A172 (cell line): ENCODE results near the gene ATP7A. TPM values are rescaled to one million over a fixed set of nuclear protein-coding genes. Genes with fewer than 3 reads are reported as not detected.
"Not testable (repeated sequence)": the region's sequence is repeated elsewhere in the genome, so short reads cannot be mapped to it uniquely, and the experiment has no call there.

Experiments
- DNase-seq: peaks from one replicate; pipeline ENCODE4 v3.0.0-alpha.2; 2015; ENCODE audit warnings: low spot score
- total RNA-seq: library from RNA; depleted of rRNA; stranded (reverse); fragments of >200 nt; shearing (Covaris generic); gene quantifications from 2 replicates; pipeline ENCODE4 v1.2.3, GENCODE V29; 2014; rRNA removed

The ATP7A gene
- 8.7 and 9.0 TPM in 2 replicates for total RNA-seq

GRCh38 chrX:77910108-77910840 lies at the start of gene ATP7A:
Gene ATP7A, plus strand, starts transcription at chrX:77910693. Its CDS starts 60,949 bp downstream, at chrX:77971642.
- peak; percentile 83 for DNase-seq

DNA sequence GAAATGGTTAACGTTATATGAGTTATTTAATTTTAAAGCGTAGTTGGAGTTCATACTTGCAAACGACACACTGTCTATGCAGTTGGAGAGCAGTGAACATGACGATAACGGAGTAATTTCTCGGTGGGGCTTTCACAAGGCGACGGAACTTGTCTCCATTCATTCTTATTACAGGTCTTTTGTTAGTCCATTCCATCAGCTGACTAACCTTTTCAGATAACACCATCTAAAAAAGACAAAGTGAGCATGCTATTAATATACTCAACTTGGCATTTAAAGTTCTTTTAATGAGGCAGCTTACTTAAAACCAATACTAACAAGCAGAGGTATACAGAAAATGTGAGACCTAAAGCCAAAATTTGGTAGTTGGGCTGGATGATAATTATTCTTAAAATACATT lies 35.1 kb upstream of the ATP7A start:
- no peak for DNase-seq

GRCh38 chrX:77881418-77881817 lies 29.1 kb upstream of the ATP7A start:
- DNase-seq: not testable (repeated sequence)

DNA sequence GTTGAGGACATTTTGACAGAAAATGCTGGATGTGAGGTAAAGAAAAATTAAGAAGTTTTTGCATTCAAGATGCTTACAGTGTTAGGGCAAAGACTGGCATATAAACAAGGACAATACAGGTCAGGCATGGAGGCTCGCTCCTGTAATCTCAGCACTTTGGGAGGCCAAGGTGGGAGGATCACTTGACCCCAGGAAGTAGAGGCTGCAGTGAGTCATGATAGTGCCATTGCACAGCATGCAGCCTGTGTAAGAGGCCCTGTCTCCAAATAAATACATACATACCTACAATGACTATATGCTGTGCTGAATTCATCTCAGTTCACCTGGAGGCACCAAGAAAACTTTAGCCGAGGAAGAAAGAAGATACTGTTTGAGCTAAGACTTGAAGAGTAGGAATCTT lies 17.6 kb upstream of the ATP7A start:
- no peak for DNase-seq

DNA sequence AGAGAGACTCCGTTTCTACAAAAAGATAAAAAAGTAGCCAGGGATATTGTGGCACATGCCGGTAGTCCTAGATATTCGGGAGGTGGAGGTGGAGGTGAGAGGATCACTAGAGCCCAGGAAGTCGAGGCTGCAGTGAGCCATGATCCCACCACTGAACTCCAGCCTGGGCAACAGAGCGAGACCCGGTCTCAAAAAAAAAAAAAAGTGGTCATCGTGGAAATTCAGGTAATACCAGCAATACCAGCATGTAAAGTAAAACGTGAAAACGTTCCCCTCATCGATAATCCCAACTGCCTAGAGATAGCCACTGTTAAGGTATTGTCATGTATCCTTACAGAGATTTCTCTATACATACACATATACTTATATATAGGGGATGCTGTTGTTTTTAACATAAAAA lies 16.8 kb upstream of the ATP7A start:
- no peak for DNase-seq

DNA sequence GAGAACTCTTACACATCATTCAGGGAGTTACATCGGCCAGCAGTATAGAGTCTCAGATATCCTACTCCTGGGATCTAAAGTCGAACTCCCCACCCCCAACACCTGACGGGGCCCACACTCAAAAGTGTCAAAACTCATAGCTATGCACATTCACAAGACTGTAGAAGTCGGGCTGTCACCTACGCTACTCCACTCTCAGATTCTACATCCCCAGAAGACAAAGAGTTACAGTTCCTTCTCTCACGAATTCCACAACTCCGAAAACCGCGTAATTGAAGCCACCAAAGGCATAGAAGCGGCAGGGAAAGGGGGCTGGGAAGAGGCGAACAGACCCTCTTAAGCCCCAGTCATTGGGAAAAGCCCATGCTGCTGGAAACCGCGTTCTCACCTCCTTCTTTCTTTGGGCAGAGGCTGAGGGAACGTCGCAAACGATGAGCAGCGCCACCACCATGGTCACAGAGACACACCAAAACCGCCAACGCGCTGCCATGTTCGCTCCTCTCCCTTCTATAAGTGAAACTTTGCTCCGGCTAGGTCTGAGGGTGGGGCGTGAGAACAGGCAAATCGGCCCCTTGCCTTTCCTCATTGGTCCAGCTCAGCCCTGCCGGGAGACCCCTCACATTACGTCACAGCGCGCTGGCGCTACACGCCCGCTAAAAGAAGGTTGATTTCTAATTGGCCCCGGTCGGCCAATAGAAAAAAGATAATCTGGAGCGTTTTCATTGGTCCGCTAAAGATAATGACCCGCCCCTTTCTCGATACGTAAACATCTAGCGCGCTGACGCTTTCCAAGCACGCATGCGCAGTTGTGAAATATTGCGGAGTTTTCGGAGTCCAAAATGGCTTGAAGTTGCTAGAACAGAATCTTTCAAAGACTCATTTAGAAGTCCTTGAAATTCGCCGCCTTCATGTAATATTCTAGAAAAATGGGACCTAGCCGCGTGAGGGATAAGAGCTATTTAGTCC lies 15.3 kb upstream of the ATP7A start, which contains the start of gene MAGT1:
Gene MAGT1 (minus strand): TSS at position 515 of the 966 bp plus-strand sequence. CDS start 25 bp downstream, at position 490.
- DNase-seq: peak; percentile 96

DNA sequence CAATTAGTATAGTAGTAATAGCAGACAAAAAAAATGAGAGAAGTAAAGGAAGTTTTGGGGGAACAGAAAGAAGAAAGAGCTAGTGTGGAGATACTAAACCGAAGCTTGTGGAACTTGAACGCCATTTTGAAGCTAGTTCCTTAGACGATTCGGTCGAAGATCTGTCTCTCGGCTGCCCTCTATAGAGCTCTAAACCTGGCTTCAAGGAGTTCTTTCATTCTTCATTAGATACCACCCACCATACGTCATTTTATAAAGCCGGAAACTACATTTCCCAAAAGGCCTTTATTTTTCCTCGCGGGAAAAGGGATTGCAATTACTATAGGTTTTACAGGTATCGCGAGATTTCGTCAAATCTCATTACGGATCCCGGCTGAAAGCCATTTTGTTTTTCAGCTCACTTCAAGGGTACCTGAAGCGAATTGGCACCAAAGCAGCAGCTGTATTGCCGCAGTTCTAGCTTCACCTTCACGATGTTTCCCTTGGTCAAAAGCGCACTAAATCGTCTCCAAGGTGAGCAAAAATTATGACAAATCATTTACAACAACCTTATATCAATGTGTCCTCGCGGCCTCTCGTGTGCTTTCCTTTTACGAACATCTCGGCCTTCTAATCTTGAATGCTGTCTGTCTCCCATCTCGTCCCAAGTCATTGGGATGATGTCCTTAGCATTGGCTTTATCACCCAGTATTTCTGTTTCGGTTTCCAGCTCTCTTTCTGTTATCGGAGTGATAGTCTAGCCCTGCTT lies 11.2 kb upstream of the ATP7A start, which contains the start of gene COX7B:
Gene COX7B (plus strand): TSS at position 388 of the 748 bp plus-strand sequence. CDS start 86 bp downstream, at position 474.
- DNase-seq: peak; percentile 95

DNA sequence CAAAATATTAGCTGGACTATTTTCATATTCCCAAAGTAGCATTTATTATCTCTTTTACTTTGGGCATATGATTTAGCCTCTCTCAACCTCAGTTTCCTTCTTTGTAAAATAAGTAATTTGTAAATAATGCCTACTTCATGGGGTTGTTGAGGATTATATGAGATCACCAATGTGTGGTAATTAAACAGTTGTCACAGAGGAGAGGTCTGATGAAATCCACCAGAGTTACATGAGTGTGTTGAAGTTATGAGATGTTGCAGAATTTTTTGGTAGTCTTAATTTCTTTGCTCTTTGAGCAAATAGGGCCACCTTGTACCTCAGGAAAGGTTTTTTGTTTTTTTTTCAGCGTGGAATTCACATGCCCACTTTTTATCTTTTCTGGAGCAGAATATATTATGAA lies 9.8 kb upstream of the ATP7A start:
- DNase-seq: no peak

GRCh38 chrX:77901506-77901905 lies 9.0 kb upstream of the ATP7A start:
- no peak for DNase-seq

GRCh38 chrX:77917294-77917933 lies 6.9 kb downstream of the ATP7A start:
- DNase-seq: no peak

DNA sequence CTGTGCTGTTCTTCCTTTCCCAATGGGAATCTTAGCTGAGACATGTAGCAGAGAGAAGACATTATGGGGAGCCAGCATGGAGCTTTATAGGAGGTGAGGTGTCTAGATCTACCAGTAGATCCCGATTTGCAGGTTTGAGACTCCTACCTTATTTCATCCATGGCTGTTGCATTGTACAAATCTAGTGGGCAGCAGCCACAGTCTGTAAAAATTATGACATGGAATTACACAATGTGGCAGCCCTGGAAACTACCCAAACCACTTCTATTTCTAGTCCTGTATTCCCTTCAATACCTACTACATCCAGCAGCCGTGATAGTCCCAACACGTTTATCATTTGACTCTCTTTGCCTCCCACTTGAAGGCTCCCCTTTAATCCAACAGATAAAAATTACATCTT lies 8.1 kb downstream of the ATP7A start:
- no peak for DNase-seq

- not testable (repeated sequence) for DNase-seq
Observed at GRCh38 chrX:77919370-77919769, 8.9 kb downstream of the ATP7A start.

- no peak for DNase-seq
Observed at GRCh38 chrX:77922787-77923186, 12.3 kb downstream of the ATP7A start.

GRCh38 chrX:77924320-77924859 lies 13.9 kb downstream of the ATP7A start:
- DNase-seq: no peak

- no peak for DNase-seq
Observed at GRCh38 chrX:77925764-77926163, 15.3 kb downstream of the ATP7A start.

- DNase-seq: no peak
Observed at GRCh38 chrX:77930581-77930980, 20.1 kb downstream of the ATP7A start.

DNA sequence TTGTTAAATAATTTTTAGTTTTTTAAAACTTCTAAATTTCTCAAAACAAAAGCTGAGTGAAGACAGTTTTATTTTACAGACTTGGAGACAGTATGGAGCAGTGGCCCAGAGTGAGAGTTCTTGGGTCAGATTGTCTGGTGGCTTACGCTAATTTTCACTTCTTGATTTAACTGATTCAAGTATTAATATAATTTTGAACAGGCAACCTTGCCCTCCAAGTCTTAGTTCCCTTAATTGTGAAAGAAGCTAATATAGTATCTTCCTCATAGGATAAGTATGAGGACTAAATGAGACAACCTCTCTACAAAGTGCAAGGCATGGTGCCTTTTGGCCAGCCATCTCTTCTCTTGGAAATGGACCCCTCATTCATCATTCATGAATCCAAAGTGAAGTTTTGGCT lies 25.4 kb downstream of the ATP7A start:
- no peak for DNase-seq

DNA sequence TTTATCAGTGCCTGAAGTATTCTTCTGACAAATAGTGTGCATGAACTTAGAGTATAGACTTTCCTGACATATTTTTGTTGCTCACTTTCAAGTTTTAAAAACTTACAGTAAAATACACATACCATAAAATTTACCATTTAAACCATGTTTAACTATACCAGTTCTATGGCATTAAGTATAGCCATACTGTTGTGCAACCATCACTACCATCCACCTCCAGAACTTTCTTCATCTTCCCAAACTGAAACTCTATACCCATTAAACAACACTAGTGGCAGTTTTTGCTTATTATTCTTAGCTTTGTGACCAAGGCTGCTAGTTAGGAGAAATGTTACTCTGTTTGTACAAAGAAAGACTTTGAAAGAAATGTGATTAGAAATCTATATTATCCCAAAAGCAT lies 25.8 kb downstream of the ATP7A start:
- DNase-seq: no peak

DNA sequence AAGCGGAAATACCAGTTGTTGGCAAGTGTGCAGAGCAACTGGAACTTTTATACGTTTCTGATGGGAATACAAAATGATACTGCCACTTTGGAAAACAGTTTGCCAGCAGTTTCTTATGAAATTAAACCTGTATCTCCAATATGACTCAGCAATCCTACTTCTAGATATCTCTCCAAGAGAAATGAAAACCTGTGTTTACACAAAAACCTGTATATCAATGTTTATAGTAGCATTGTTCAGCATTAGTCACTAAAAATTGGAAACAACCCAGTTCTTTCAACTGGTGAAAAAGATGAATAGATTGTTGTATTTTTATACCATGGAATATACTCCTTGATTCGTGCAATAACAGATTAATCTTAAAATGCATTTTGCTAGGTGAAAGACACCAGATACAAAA lies 26.8 kb downstream of the ATP7A start:
- peak; percentile 46 for DNase-seq

DNA sequence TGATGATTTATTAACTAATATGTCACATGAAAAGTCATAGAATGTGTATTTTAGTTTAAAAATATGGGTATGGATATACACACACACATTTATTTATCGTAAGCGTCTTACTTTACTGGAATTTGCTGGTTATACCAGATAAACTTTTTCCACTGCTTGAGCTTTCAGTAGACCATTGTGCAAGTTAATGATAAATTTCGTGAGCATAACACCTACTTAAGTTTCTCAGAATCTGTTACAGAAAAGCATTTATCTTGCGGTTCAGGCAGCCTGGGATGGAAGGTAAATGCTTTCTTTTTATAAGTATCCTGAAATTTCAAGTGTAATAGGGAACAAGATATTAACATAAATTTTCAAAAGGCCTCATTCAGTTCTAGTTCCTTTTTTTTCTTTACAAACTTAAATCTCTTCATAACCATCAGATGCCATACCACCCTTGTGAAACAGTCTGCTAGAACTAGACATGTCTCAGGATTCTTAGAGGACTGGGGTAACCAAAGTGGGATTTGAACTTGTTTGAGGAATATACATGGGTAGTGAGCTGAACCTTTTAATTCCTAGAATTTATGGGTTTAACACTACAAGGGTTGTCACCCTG lies 27.7 kb downstream of the ATP7A start:
- DNase-seq: no peak

DNA sequence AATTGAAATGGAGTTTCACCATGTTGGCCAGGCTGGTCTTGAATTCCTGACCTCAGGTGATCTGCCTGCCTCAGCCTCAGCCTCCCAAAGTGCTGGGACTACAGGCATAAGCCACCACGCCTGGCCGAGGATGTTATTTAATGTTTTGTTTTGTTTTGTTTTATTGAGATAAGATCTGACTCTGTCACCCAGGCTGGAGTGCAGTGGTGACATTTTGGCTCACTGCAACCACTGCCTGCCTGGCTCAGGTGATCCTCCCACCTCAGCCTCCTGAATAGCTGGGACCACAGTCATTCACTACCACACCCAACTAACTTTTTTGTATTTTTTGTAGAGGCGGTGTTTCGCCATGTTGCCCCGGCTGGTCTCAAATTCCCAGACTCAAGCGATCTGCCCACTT lies 34.5 kb downstream of the ATP7A start:
- DNase-seq: not testable (repeated sequence)
